HEK293T (cell line): ENCODE results near the gene GTF3C5.

Source experiments
- CTCF ChIA-PET: fragments of 350-600 bp; formaldehyde crosslinking; extraction: SDS; loops from one replicate; lab custom pipeline; 2021; ENCODE audit warnings: antibody characterized with exemption, inconsistent platforms; lab: Yijun Ruan, JAX
- POLR2A ChIA-PET: fragments of 350-600 bp; formaldehyde crosslinking; extraction: SDS; loops from one replicate; lab custom pipeline; 2020; ENCODE audit warnings: antibody characterized with exemption, inconsistent platforms; lab: Yijun Ruan, JAX
- DNase-seq: peaks from one replicate; pipeline ENCODE4 v3.0.0; 2012; ENCODE audit warnings: mixed read lengths; ENCODE audit errors: extremely low spot score
- ARNT ChIP-seq: fragments of 450-650 bp; IDR thresholded peaks from 2 replicates; pipeline ENCODE4 v1.6.1; 2017; ENCODE audit warnings: mild to moderate bottlenecking
- CTBP1 ChIP-seq: fragments of 450-650 bp; IDR thresholded peaks from 2 replicates; pipeline ENCODE4 v1.6.1; 2016; ENCODE audit warnings: borderline replicate concordance
- ELF4 ChIP-seq: fragments of 450-650 bp; IDR thresholded peaks from 2 replicates; pipeline ENCODE4 v1.6.1; 2017; ENCODE audit warnings: antibody characterized with exemption
- FOXA1 ChIP-seq: fragments of 450-650 bp; IDR thresholded peaks from 2 replicates; pipeline ENCODE4 v1.6.1; 2016; ENCODE audit warnings: mild to moderate bottlenecking
- FOXK2 ChIP-seq: fragments of 450-650 bp; IDR thresholded peaks from 2 replicates; pipeline ENCODE4 v1.6.1; 2016; ENCODE audit warnings: mild to moderate bottlenecking
- FOXM1 ChIP-seq: fragments of 450-650 bp; IDR thresholded peaks from 2 replicates; pipeline ENCODE4 v1.6.1; 2017; ENCODE audit warnings: mild to moderate bottlenecking, borderline replicate concordance
- HDGF ChIP-seq: fragments of 450-650 bp; IDR thresholded peaks from 2 replicates; pipeline ENCODE4 v1.6.1; 2017; ENCODE audit warnings: antibody characterized with exemption, borderline replicate concordance
- L3MBTL2 ChIP-seq: fragments of 450-650 bp; conservative IDR thresholded peaks from 2 replicates; pipeline ENCODE4 v1.6.1; 2016; ENCODE audit warnings: mild to moderate bottlenecking
- LEF1 ChIP-seq: fragments of 450-650 bp; IDR thresholded peaks from 2 replicates; pipeline ENCODE4 v1.6.1; 2017; ENCODE audit warnings: mild to moderate bottlenecking, borderline replicate concordance
- NFRKB ChIP-seq: fragments of 450-650 bp; IDR thresholded peaks from 2 replicates; pipeline ENCODE4 v1.6.1; 2016; ENCODE audit warnings: mild to moderate bottlenecking, moderate library complexity
- SP1 ChIP-seq: fragments of 450-650 bp; IDR thresholded peaks from 2 replicates; pipeline ENCODE4 v1.6.1; 2017
- TARDBP ChIP-seq: fragments of 450-650 bp; IDR thresholded peaks from 2 replicates; pipeline ENCODE4 v1.6.1; 2016
- ZNF384 ChIP-seq: fragments of 450-650 bp; IDR thresholded peaks from 2 replicates; pipeline ENCODE4 v1.6.1; 2016

Gene GTF3C5

GRCh38 chr9:133107245-133107722, 76.5 kb downstream of the GTF3C5 start:
- ChIA-PET CTCF (interaction anchor here (2.4 kb wide), 1 partner anchor 37 kb away, joined by 7 read pairs; no protein-coding TSS in a partner anchor), POLR2A (no interaction called here)
- no peak for TF ChIP-seq ELF4
- TF ChIP-seq ZNF384 = no peak
- no peak for TF ChIP-seq HDGF
- TF ChIP-seq LEF1 = no peak
- TF ChIP-seq NFRKB = no peak
- no peak for TF ChIP-seq FOXM1
- TF ChIP-seq FOXK2 = no peak
- no peak for TF ChIP-seq SP1
- no peak for TF ChIP-seq FOXA1
- no peak for TF ChIP-seq CTBP1
- TF ChIP-seq TARDBP = no peak
- TF ChIP-seq ARNT = no peak
- TF ChIP-seq L3MBTL2 = no peak
- no peak for DNase-seq
